ENCODE measurements around the gene GJB2. TPM values are rescaled to one million over a fixed set of nuclear protein-coding genes. Genes with fewer than 3 reads are reported as not detected.

Gene GJB2
- total and polyA plus RNA-seq, 2 of the 8 experiments (the other 6 are each of a cell fraction or from before 2014, with no cell fraction given), result 0.20 to 0.21 TPM

GRCh38 chr13:20192158-20192835, 441 bp downstream of the GJB2 start (continued):
- TF ChIP-seq BCL11A (IDR thresholded peaks at IDR 0.05; ENCODE audit: low read depth in 2 of 2, low read length in 2 of 2), result no peak
- peak; percentile 95 for TF ChIP-seq SUZ12 (IDR thresholded peaks at IDR 0.05; ENCODE audit: low read length)
- TF ChIP-seq RNF2 (IDR thresholded peaks at IDR 0.05; ENCODE audit: borderline replicate concordance, low read depth, low read length, missing control alignments, poor library complexity, severe bottlenecking), result peak; percentile 21
- TF ChIP-seq BRCA1 (IDR thresholded peaks at IDR 0.05; ENCODE audit: low read depth, low read length), result no peak
- no peak for TF ChIP-seq ZNF274 (IDR thresholded peaks at IDR 0.05; ENCODE audit: borderline replicate concordance, extremely low read depth, low read length)
- TF ChIP-seq TCF12 (IDR thresholded peaks at IDR 0.05; ENCODE audit: low read depth, low read length), result no peak
- TF ChIP-seq, protein P1, sequence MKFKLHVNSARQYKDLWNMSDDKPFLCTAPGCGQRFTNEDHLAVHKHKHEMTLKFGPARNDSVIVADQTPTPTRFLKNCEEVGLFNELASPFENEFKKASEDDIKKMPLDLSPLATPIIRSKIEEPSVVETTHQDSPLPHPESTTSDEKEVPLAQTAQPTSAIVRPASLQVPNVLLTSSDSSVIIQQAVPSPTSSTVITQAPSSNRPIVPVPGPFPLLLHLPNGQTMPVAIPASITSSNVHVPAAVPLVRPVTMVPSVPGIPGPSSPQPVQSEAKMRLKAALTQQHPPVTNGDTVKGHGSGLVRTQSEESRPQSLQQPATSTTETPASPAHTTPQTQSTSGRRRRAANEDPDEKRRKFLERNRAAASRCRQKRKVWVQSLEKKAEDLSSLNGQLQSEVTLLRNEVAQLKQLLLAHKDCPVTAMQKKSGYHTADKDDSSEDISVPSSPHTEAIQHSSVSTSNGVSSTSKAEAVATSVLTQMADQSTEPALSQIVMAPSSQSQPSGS (IDR thresholded peaks at IDR 0.05; ENCODE audit: low read length), result no peak
- TF ChIP-seq SIRT6 (IDR thresholded peaks at IDR 0.05; ENCODE audit: low read length), result no peak
- no peak for TF ChIP-seq CBX8 (IDR thresholded peaks at IDR 0.05; ENCODE audit: borderline replicate concordance, low read depth, low read length)
- no peak for TF ChIP-seq EGR1 (IDR thresholded peaks at IDR 0.05; ENCODE audit: borderline replicate concordance, low read depth, low read length)
- TF ChIP-seq RBBP5 (IDR thresholded peaks at IDR 0.05; ENCODE audit: borderline replicate concordance, low read depth, low read length), result no peak
- no peak for TF ChIP-seq HDAC6 (IDR thresholded peaks at IDR 0.05; ENCODE audit: low read depth, low read length)
- no peak for TF ChIP-seq KDM5A (IDR thresholded peaks at IDR 0.05; ENCODE audit: low read length)
- no peak for TF ChIP-seq FOSL1 (IDR thresholded peaks at IDR 0.05; ENCODE audit: insufficient read depth, low read depth, low read length)
- TF ChIP-seq KDM4A (IDR thresholded peaks at IDR 0.05; ENCODE audit: low read depth, low read length, severe bottlenecking), result no peak
- no peak for TF ChIP-seq MAFK (IDR thresholded peaks at IDR 0.05; ENCODE audit: low read depth, low read length)
- no peak for TF ChIP-seq CTBP2 (IDR thresholded peaks at IDR 0.05; ENCODE audit: borderline replicate concordance, insufficient read depth, insufficient read length, low read length)
- no peak for TF ChIP-seq SIN3A (conservative IDR thresholded peaks at IDR 0.05 in 1 of 2, IDR thresholded peaks at IDR 0.05 in 1 of 2; ENCODE audit: low read depth in 1 of 2, low read length in 2 of 2)
- TF ChIP-seq SRF (IDR thresholded peaks at IDR 0.05; ENCODE audit: low read depth, low read length), result no peak
